GF-D8 (cell line): ENCODE results near the gene ACOX3.
"Not testable (repeated sequence)": the region's sequence is repeated elsewhere in the genome, so short reads cannot be mapped to it uniquely, and the experiment has no call there.

Experiments used
- DNase-seq: peaks from one replicate; lab custom pipeline; 2025; lab: John Stamatoyannopoulos, UW

Gene ACOX3

GRCh38 chr4:8387194-8387593, 53.3 kb downstream of the ACOX3 start:
- no peak for DNase-seq

GRCh38 chr4:8386731-8387130, 53.8 kb downstream of the ACOX3 start:
- no peak for DNase-seq

- not testable (repeated sequence) for DNase-seq
Measured at GRCh38 chr4:8386131-8386530, 54.4 kb downstream of the ACOX3 start.

- DNase-seq = no peak
Measured at GRCh38 chr4:8385611-8386010, 54.9 kb downstream of the ACOX3 start.

GRCh38 chr4:8385106-8385505, 55.4 kb downstream of the ACOX3 start:
- DNase-seq = no peak

- no peak for DNase-seq
Measured at GRCh38 chr4:8384397-8385060, 56.0 kb downstream of the ACOX3 start.

GRCh38 chr4:8383451-8384160, 56.9 kb downstream of the ACOX3 start:
- no peak for DNase-seq

GRCh38 chr4:8383016-8383415, 57.5 kb downstream of the ACOX3 start:
- DNase-seq = no peak

- DNase-seq = no peak
Measured at GRCh38 chr4:8381814-8382581, 58.5 kb downstream of the ACOX3 start.

GRCh38 chr4:8380511-8381415, 59.8 kb downstream of the ACOX3 start:
- no peak for DNase-seq

- no peak for DNase-seq
Measured at GRCh38 chr4:8379771-8380170, 60.8 kb downstream of the ACOX3 start.

- DNase-seq = no peak
Measured at GRCh38 chr4:8379281-8379680, 61.2 kb downstream of the ACOX3 start.

GRCh38 chr4:8378776-8379175, 61.7 kb downstream of the ACOX3 start:
- no peak for DNase-seq

GRCh38 chr4:8378101-8378724, 62.3 kb downstream of the ACOX3 start:
- no peak for DNase-seq

- DNase-seq = no peak
Measured at GRCh38 chr4:8377103-8378075, 63.1 kb downstream of the ACOX3 start.

GRCh38 chr4:8376361-8377102, 64.0 kb downstream of the ACOX3 start:
- no peak for DNase-seq

GRCh38 chr4:8374851-8375649, 65.5 kb downstream of the ACOX3 start:
- DNase-seq = no peak

GRCh38 chr4:8373973-8374545, 66.5 kb downstream of the ACOX3 start:
- DNase-seq = no peak
